Smooth muscle cell (in vitro differentiated cells): ENCODE results near the gene ERAP2. TPM values are rescaled to one million over a fixed set of nuclear protein-coding genes. Genes with fewer than 3 reads are reported as not detected.
"Not testable (repeated sequence)": the region's sequence is repeated elsewhere in the genome, so short reads cannot be mapped to it uniquely, and the experiment has no call there.

ENCODE experiments used
- DNase-seq: peaks from one replicate; lab custom pipeline; 2025; ENCODE audit not compliant: unreplicated experiment; lab: John Stamatoyannopoulos, UW
- H2AFZ ChIP-seq: fragments of 200-600 bp; sonication (generic); 2 replicates; pipeline ENCODE4 v1.6.0; 2016; ENCODE audit warnings: antibody characterized with exemption, low read depth, mild to moderate bottlenecking
- H3F3A ChIP-seq: fragments of 200-600 bp; sonication (generic); 2 replicates; pipeline ENCODE4 v1.6.0; 2017; ENCODE audit warnings: antibody characterized with exemption, low read depth
- H3K27ac ChIP-seq: fragments of 200-600 bp; sonication (generic); 2 replicates; pipeline ENCODE4 v1.5.1; 2016; ENCODE audit warnings: low read depth, mild to moderate bottlenecking
- H3K27me3 ChIP-seq: fragments of 200-600 bp; sonication (generic); 2 replicates; pipeline ENCODE4 v1.6.1; 2016; ENCODE audit warnings: low read depth, mild to moderate bottlenecking
- H3K36me3 ChIP-seq: fragments of 200-600 bp; sonication (generic); 2 replicates; pipeline ENCODE4 v1.5.1; 2016; ENCODE audit warnings: low read depth
- H3K4me1 ChIP-seq: fragments of 200-600 bp; sonication (generic); 2 replicates; pipeline ENCODE4 v1.5.1; 2016; ENCODE audit warnings: low read depth
- H3K4me2 ChIP-seq: fragments of 200-600 bp; sonication (generic); 2 replicates; pipeline ENCODE4 v1.6.0; 2016; ENCODE audit warnings: mild to moderate bottlenecking
- H3K4me3 ChIP-seq: fragments of 200-600 bp; sonication (generic); 2 replicates; pipeline ENCODE4 v1.5.1; 2016; ENCODE audit warnings: mild to moderate bottlenecking
- H3K79me2 ChIP-seq: fragments of 200-600 bp; sonication (generic); 2 replicates; pipeline ENCODE4 v1.6.0; 2016; ENCODE audit warnings: low read depth, mild to moderate bottlenecking
- H3K9ac ChIP-seq: fragments of 200-600 bp; sonication (generic); 2 replicates; pipeline ENCODE4 v1.6.0; 2016; ENCODE audit warnings: low read depth
- H3K9me3 ChIP-seq: fragments of 200-600 bp; sonication (generic); replicated peaks from 2 replicates; pipeline ENCODE4 v1.5.1; 2016; ENCODE audit warnings: low read depth
- H4K20me1 ChIP-seq: fragments of 200-600 bp; sonication (generic); 2 replicates; pipeline ENCODE4 v1.6.0; 2016; ENCODE audit warnings: low read depth
- CTCF ChIP-seq: fragments of 200-600 bp; sonication (generic); IDR thresholded peaks from 2 replicates; pipeline ENCODE4 v1.5.1; 2017; ENCODE audit warnings: borderline replicate concordance, mild to moderate bottlenecking, antibody characterized with exemption; ENCODE audit not compliant: insufficient read depth, poor library complexity, severe bottlenecking
- WGBS: methylation state at CpG from one replicate; pipeline ENCODE4 v1.1.7; 2016; ENCODE audit warnings: low lambda C conversion rate; 5-methylcytosine and 5-hydroxymethylcytosine counted together
- polyA plus RNA-seq: library from polyadenylated mRNA; unstranded; fragments of >200 nt; fragmentation: Nextera tagmentation; extraction: Ambion mirVana; gene quantifications from 2 replicates; pipeline ENCODE4 v1.2.1, GENCODE V29; 2016
- total RNA-seq: library from RNA; depleted of rRNA; stranded (reverse); fragments of >200 nt; gene quantifications from 2 replicates; pipeline ENCODE4 v1.2.3, GENCODE V29; 2014

ERAP2 gene
- total and polyA plus RNA-seq, 2 experiments from 2014 or later = 0.72 TPM; not detected in 1

GRCh38 chr5:96875791-96876291 lies 459 bp upstream of the ERAP2 start:
- Histone ChIP-seq H4K20me1 (no peaks in the 10 kb centered on the region), H3K9ac (peak overlapping the region; percentile 10), H3K36me3 (no peaks in the 10 kb centered on the region), H3K4me2 (peak overlapping the region; percentile 84), H3K9me3 (no peaks in the 10 kb centered on the region), H3K27ac (no peak overlapping the region), H3F3A (no peaks in the 10 kb centered on the region), H2AFZ (peak overlapping the region; percentile 96), H3K4me1 (peaks cover 7% of the 10 kb centered on the region), H3K4me3 (peak overlapping the region; percentile 62), H3K79me2 (no peaks in the 10 kb centered on the region), H3K27me3 (no peaks in the 10 kb centered on the region)
- 22% methylated on average over 4 of the region's 4 CpGs for WGBS
- DNase-seq = no peak
- TF ChIP-seq CTCF = no peak

- 85% methylated on average over 12 of the region's 12 CpGs for WGBS
- not testable (repeated sequence) for H3K27ac ChIP-seq, H3K36me3 ChIP-seq, H3K9me3 ChIP-seq, H4K20me1 ChIP-seq, DNase-seq, H3K4me3 ChIP-seq, H3K79me2 ChIP-seq, H3K9ac ChIP-seq, H3K4me1 ChIP-seq, H3K27me3 ChIP-seq, H3F3A ChIP-seq
- peak overlapping the region; percentile 36 for H2AFZ ChIP-seq
- peak overlapping the region; percentile 84 for H3K4me2 ChIP-seq
Measured at GRCh38 chr5:96876977-96877469, 723 bp downstream of the ERAP2 start.

GRCh38 chr5:96879665-96880064 lies 3.4 kb downstream of the ERAP2 start:
- peaks cover 2% of the 10 kb centered on the region for H3K4me1 ChIP-seq
- no peak overlapping the region for H3K4me2 ChIP-seq
- no peak overlapping the region for H2AFZ ChIP-seq
- H3K36me3 ChIP-seq = no peaks in the 10 kb centered on the region
- no peak for DNase-seq
- H3K27ac ChIP-seq = no peak overlapping the region
- 96% methylated on average over 3 of the region's 3 CpGs for WGBS
- H3K9ac ChIP-seq = no peak overlapping the region
- no peak for TF ChIP-seq CTCF
- H3K4me3 ChIP-seq = no peak overlapping the region
- no peaks in the 10 kb centered on the region for H3K79me2 ChIP-seq
- H4K20me1 ChIP-seq = no peaks in the 10 kb centered on the region
- no peaks in the 10 kb centered on the region for H3K9me3 ChIP-seq
- H3K27me3 ChIP-seq = no peaks in the 10 kb centered on the region
- H3F3A ChIP-seq = no peaks in the 10 kb centered on the region

GRCh38 chr5:96880444-96881164 lies 4.3 kb downstream of the ERAP2 start:
- TF ChIP-seq CTCF = no peak
- DNase-seq = no peak
- H3K9me3 ChIP-seq = no peaks in the 10 kb centered on the region
- H3K9ac ChIP-seq = no peak overlapping the region
- no peak overlapping the region for H2AFZ ChIP-seq
- H3K79me2 ChIP-seq = no peaks in the 10 kb centered on the region
- no peaks in the 10 kb centered on the region for H4K20me1 ChIP-seq
- no peaks in the 10 kb centered on the region for H3F3A ChIP-seq
- no peak overlapping the region for H3K4me2 ChIP-seq
- H3K27ac ChIP-seq = peak overlapping the region; percentile 62
- WGBS = 99% methylated on average over 4 of the region's 4 CpGs
- H3K36me3 ChIP-seq = no peaks in the 10 kb centered on the region
- H3K4me3 ChIP-seq = no peak overlapping the region
- H3K27me3 ChIP-seq = no peaks in the 10 kb centered on the region
- peaks cover 2% of the 10 kb centered on the region for H3K4me1 ChIP-seq
